ENCODE data around the gene PRKAG2. TPM values are rescaled to one million over a fixed set of nuclear protein-coding genes. Genes with fewer than 3 reads are reported as not detected.

Gene PRKAG2
- total RNA-seq, 1 donor from 2014 or later, result 13.5 TPM

GRCh38 chr7:151707105-151707469 lies 169.8 kb downstream of the PRKAG2 start:
- Mint-ChIP-seq H3K9me3 (ENCODE audit: unreplicated experiment) (no peaks in the 10 kb centered on the region), H3K27me3 (ENCODE audit: unreplicated experiment) (peaks cover 16% of the 10 kb centered on the region), H3K27ac (ENCODE audit: unreplicated experiment) (no peak overlapping the region), H3K4me3 (ENCODE audit: unreplicated experiment) (no peak overlapping the region), H3K4me1 (ENCODE audit: unreplicated experiment) (peaks cover 9% of the 10 kb centered on the region), H3K36me3 (ENCODE audit: unreplicated experiment) (no peaks in the 10 kb centered on the region)
- no peak for TF ChIP-seq CTCF (IDR thresholded peaks at IDR 0.05)
- no peak for DNase-seq (ENCODE audit: extremely low spot score, unreplicated experiment)

DNA sequence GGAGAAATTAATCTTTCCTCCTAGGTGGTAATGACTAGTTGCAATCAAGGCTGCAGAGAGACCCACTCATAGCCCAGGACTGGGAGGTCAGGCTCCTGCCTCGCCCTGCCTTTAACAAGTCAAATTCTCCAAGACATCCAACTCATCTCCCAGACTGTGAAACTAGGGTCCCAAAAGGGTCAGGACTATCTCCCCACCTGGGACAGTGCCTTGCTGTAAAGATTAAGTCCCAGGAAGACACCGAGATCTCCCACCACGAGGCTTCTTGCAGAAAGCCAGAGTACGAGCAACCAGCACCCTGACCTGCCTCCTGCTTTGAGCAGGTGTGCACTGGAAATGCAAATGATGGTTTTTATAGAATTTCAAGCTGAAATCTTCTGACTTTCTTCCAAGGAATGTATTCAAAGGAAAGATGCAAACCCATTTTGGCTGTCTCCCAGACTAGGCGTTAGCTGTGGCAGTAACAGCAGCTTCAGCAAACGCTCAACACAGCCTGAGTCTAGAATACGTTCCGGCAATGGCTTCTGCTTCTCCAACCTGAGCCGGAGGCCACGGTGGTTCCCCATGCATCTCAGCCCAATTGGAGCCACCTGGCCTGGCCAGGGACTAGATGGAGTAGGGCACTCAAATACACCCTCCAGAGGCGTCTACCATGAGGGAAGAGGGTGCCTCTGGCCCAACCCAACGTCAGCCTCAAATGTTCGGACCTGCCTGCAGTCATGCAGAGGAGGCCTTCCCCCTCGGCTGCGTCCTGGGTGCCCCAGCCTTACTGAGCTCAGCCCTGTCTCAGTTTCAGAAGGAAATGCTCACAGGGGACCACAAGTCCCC lies 170.4 kb downstream of the PRKAG2 start:
- peaks cover 9% of the 10 kb centered on the region for H3K4me1 Mint-ChIP-seq (ENCODE audit: unreplicated experiment)
- no peaks in the 10 kb centered on the region for H3K36me3 Mint-ChIP-seq (ENCODE audit: unreplicated experiment)
- no peaks in the 10 kb centered on the region for H3K9me3 Mint-ChIP-seq (ENCODE audit: unreplicated experiment)
- no peak overlapping the region for H3K4me3 Mint-ChIP-seq (ENCODE audit: unreplicated experiment)
- no peak overlapping the region for H3K27ac Mint-ChIP-seq (ENCODE audit: unreplicated experiment)
- peaks cover 16% of the 10 kb centered on the region for H3K27me3 Mint-ChIP-seq (ENCODE audit: unreplicated experiment)
- no peak for TF ChIP-seq CTCF (IDR thresholded peaks at IDR 0.05)
- DNase-seq (ENCODE audit: extremely low spot score, unreplicated experiment), result no peak

GRCh38 chr7:151705636-151706276 lies 171.2 kb downstream of the PRKAG2 start:
- TF ChIP-seq CTCF (IDR thresholded peaks at IDR 0.05), result peak; percentile 59
- Mint-ChIP-seq H3K4me1 (ENCODE audit: unreplicated experiment) (peaks cover 9% of the 10 kb centered on the region), H3K4me3 (ENCODE audit: unreplicated experiment) (no peak overlapping the region), H3K36me3 (ENCODE audit: unreplicated experiment) (no peaks in the 10 kb centered on the region), H3K27me3 (ENCODE audit: unreplicated experiment) (peaks cover 16% of the 10 kb centered on the region), H3K9me3 (ENCODE audit: unreplicated experiment) (no peaks in the 10 kb centered on the region), H3K27ac (ENCODE audit: unreplicated experiment) (no peak overlapping the region)
- no peak for DNase-seq (ENCODE audit: extremely low spot score, unreplicated experiment)

- H3K9me3 Mint-ChIP-seq (ENCODE audit: unreplicated experiment), result no peaks in the 10 kb centered on the region
- H3K4me3 Mint-ChIP-seq (ENCODE audit: unreplicated experiment), result no peak overlapping the region
- TF ChIP-seq CTCF (IDR thresholded peaks at IDR 0.05), result no peak
- no peak for DNase-seq (ENCODE audit: extremely low spot score, unreplicated experiment)
- peaks cover 9% of the 10 kb centered on the region for H3K4me1 Mint-ChIP-seq (ENCODE audit: unreplicated experiment)
- no peak overlapping the region for H3K27ac Mint-ChIP-seq (ENCODE audit: unreplicated experiment)
- peaks cover 16% of the 10 kb centered on the region for H3K27me3 Mint-ChIP-seq (ENCODE audit: unreplicated experiment)
- H3K36me3 Mint-ChIP-seq (ENCODE audit: unreplicated experiment), result no peaks in the 10 kb centered on the region
These were observed 171.8 kb downstream of the PRKAG2 start for GRCh38 chr7:151704960-151705635.
